Measurements from ENCODE around the gene ALDH1B1.

The ALDH1B1 gene

GRCh38 chr9:38392235-38393127 lies at the start of gene ALDH1B1:
Gene ALDH1B1, plus strand, starts transcription at chr9:38392702. Its CDS starts 3,047 bp downstream, at chr9:38395749.
- no peak for DNase-seq

DNA sequence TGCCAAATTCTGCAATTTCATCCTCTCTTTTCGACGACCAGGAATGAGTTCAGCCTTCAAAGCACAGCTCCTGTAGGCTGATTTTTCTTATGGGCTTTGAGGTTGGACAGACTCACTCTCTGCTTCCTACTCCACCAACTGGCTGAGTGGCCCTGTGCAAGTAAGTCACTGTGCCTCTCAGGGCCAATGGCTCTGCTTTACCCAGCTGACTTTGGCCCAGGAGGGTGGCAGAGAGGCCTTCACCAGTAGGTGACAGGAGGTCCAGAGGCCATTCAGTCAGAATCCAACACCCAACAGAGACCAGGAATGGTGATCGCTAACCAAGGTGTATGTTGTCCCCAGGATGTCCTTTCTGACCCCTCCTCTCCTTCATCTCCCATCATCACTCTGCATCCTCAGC lies 49.5 kb upstream of the ALDH1B1 start:
- no peak for DNase-seq

GRCh38 chr9:38343552-38343951 lies 49.0 kb upstream of the ALDH1B1 start:
- DNase-seq = no peak

GRCh38 chr9:38344566-38345324 lies 47.8 kb upstream of the ALDH1B1 start:
- DNase-seq = no peak

DNA sequence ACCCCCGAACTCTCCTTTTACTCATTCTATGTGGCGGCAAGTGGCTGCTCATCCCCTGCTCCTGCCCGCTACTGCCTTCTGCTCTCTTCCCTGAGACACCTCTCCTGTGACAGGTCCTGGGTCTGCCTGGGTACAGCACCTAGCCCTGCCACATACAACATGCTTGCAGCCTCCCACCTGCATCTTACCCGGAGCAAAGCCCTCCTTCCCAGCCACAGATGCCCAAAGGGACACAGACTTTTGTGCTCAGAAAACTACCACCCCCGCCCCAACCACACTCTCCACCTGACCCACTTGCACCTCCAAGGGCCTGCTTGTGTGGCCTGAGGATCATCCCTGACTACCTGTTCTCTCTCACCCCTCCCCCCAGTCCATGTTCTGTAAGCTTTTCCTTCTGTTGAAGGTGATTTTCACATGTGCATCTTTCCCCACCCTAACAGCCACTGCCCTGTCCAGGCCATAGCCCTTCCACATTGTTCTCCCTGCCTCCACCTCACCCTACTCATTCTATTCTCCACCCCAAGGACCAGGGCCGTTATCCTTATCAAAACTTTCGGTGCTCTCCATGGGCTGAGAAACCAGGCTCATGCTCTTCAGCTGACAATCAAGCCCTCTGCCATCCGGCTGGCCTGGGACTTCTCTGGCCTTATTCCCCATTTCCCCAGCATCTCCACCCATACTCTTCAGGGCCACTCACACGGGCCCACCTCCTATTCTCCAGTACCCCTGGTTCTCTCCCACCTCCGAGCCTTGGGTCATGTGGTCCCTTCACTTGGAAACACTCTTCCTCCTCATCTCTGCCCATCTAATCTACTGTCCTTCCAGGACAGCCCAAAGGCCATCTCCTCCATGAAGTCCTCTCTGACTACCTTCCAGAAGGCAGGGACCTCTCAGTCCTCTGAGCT lies 46.4 kb upstream of the ALDH1B1 start:
- no peak for DNase-seq

GRCh38 chr9:38346811-38347210 lies 45.7 kb upstream of the ALDH1B1 start:
- DNase-seq = no peak

GRCh38 chr9:38347271-38347671 lies 45.2 kb upstream of the ALDH1B1 start:
- no peak for DNase-seq

DNA sequence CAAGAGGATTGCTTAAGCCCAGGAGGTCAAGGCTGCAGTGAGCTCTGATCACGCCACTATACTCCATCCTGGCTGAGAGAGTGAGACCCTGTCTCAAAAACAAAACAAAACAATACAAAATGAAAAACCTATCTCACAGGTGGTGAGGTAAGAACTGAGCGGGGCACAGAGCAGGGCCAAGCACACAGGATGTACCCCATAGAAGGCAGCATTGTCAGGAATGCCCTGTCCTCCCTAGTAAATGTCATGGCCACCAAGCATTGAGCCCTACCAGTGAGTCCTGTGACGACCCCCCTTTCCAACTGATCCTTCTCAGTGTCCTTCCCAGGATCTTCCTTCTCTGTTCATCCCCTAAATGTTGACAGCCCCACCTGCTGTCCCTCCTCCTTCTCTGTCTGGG lies 44.6 kb upstream of the ALDH1B1 start:
- DNase-seq = no peak

- DNase-seq = no peak
Observed at GRCh38 chr9:38350529-38350928, 42.0 kb upstream of the ALDH1B1 start.

DNA sequence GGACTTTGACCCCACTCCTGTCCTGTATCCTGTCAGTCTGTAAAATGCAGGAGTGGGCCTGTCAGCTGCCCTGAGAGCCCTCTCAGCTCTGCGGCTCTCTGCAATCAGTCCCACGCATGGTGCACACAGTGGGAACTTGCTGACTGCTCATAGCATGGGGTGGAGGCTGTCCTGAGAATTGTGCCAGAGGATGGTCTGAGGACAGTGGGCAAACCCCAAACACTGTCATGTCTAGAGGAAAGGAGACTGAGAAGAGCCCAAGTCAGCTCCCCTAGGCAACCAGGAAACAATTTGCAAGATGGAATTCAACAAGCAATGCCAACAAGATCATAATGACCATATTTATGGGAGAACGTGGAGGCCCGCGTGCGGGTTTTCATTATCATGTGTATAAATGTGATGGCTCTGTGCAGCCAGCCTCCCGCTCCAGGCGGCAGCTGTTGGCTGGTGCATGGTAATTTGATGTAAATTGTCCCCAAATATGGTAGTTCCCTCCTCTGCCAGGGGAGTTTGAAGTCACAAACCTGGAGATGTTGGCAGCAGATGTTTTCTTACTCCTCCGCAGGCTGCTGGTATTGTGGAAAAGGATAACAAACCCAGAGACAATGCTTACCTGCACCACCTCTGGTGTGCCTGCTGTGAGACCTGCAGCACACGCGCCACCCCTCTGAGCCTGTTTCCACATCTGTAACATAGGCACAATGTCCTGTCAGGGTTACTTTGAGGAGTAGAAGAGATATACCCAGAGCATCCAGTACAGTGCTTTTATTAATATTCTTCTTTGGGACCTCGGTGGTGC lies 39.8 kb upstream of the ALDH1B1 start:
- no peak for DNase-seq

- DNase-seq = no peak
Observed at GRCh38 chr9:38355115-38355514, 37.4 kb upstream of the ALDH1B1 start.

DNA sequence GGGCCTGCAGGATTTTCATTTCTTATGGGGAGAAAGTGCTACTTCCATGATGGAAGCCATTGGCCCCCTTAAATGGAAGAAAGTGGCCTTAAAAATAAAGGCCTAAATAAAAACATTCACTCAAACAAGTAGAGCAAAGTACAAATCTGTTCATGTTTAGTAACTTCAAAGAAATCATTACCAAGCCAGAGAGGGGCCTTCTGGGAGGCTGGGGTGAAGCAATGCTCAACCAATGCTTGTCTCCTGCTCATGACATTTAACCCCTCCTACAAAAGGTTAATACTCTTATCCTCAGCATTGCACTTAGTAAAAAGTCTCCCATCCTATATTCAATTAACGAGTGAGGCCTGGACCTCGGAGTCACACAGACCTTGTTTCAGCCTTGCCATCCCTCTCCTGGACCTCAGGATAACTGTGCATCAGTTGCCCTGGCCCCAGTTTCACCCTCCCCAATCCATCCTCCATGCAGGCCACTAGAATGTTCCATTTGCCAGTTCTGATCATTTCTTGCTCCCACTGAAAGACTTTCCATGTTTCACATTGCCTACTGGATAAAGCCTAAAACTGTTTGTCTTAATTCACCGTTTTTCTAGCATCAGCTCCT lies 36.9 kb upstream of the ALDH1B1 start:
- DNase-seq = no peak

- no peak for DNase-seq
Observed at GRCh38 chr9:38356851-38357250, 35.7 kb upstream of the ALDH1B1 start.

GRCh38 chr9:38357350-38358114 lies 35.0 kb upstream of the ALDH1B1 start:
- DNase-seq = no peak

DNA sequence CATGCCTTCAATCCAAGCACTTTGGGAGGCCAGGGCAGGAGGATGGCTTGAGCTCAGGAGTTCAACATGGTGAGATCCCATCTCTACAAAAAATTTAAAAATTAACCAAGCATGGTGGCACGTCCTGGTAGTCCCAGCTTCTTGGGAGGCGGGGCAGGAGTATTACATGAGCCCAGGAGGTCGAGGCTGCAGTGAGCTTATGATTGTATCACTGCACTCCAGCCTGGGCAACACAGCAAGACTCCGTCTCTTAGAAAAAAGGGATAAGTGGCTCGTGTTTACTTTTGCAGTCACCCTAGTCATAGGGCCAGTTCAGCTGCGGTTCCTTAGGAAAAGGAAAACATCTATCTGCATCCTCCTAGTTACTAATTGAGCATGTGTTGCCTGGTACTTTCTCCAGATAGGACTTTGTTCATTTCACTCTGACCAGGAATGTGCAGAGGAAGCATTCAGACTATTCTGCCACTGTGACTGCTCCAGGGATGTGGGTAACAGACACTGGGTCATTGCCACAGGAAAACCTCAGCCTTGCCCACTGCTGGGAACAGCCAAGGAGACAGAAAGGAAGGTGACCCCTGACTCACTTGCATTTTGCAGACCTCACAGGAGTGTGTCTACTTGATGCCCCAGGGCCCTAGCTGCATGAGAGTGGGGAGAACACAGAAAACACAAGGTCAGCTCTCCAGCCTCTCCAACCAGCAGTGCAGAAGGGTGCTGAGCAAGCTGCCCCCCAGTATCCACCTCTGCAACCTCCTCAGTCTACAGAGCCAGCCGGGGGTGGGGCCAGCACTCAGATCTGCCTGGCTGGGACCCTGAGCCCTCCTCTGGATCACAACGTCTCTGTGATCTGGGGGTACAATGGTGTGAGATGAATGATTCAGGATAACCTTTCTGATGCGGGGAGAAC lies 33.9 kb upstream of the ALDH1B1 start:
- DNase-seq = no peak

DNA sequence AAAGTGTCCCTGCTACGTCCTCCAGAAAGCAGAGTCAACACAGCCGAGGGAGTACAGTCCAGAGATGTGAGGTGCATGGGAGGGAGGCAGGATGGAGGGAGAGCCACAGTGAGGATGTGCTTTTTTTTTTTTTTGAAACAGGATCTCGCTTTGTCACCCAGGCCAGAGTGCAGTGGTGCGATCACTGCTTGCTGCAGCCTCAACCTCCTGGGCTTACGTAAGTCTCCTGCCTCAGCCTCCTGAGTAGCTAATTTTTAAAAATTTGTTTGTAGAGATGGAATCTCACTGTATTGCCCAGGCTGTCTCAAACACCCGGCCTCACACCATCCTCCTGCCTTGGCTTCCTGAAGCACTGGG lies 33.2 kb upstream of the ALDH1B1 start:
- DNase-seq = no peak

DNA sequence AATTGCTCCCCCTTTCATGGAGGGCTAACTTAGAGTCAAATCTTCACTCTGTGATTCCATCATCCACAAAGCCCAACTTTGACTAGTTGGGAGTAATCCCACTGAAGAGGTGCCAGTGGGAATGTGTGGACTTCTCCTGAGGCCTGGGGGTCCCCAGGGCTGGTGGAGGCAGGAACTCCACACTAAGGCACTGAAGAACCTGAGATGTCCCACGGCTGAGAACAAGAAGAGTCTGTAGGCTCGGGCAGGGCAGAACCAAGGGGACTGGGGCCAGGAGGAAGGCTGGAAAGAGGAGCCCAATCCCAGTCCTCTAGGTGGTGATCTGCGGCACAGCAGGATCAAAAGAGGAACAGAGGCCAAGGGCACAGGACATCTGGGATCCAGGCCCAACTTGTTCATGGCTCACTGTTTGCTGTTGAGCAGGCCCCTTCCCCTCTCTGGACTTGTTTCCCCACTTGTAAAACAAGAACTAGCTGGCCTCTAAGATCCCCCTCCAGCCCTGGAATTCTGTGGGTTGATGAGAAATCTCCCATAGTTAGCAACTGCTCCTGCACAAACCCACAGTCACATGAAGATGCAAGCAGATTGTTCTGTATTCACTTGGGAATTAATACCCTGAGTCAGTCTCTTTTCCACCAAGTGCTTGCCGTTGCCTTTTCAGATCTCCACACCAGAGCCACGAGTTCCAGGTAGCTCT lies 32.7 kb upstream of the ALDH1B1 start:
- no peak for DNase-seq

- no peak for DNase-seq
Observed at GRCh38 chr9:38360839-38361472, 31.5 kb upstream of the ALDH1B1 start.

- no peak for DNase-seq
Observed at GRCh38 chr9:38361473-38361850, 31.0 kb upstream of the ALDH1B1 start.
